GM13977 (cell line): Measurements from ENCODE around the gene PKN1.

Source experiments
- DNase-seq: peaks from one replicate; pipeline ENCODE4 v3.0.0; 2012; ENCODE audit warnings: low spot score
- in situ Hi-C: fragments of 300-500 bp; cut with MboI; formaldehyde crosslinking; loops from one replicate; pipeline ENCODE4 v1.12.0; 2022; ENCODE audit warnings: low sequenced_read_pairs, low pct_unique_long_range_greater_than_20kb, mixed read lengths, inconsistent platforms; ENCODE audit not compliant: unreplicated experiment
- TF ChIP-seq, protein P1 (sequence below): IDR thresholded peaks from 2 replicates; pipeline ENCODE4 v1.5.1; 2012; ENCODE audit warnings: mild to moderate bottlenecking, control low read depth; ENCODE audit not compliant: insufficient read depth; ENCODE audit errors: extremely low read depth, missing control alignments

PKN1 gene

GRCh38 chr19:14433554-14434501 is 722 bp downstream of the PKN1 start:
- no peak for DNase-seq
- in situ Hi-C loops, result no loop called here

DNA sequence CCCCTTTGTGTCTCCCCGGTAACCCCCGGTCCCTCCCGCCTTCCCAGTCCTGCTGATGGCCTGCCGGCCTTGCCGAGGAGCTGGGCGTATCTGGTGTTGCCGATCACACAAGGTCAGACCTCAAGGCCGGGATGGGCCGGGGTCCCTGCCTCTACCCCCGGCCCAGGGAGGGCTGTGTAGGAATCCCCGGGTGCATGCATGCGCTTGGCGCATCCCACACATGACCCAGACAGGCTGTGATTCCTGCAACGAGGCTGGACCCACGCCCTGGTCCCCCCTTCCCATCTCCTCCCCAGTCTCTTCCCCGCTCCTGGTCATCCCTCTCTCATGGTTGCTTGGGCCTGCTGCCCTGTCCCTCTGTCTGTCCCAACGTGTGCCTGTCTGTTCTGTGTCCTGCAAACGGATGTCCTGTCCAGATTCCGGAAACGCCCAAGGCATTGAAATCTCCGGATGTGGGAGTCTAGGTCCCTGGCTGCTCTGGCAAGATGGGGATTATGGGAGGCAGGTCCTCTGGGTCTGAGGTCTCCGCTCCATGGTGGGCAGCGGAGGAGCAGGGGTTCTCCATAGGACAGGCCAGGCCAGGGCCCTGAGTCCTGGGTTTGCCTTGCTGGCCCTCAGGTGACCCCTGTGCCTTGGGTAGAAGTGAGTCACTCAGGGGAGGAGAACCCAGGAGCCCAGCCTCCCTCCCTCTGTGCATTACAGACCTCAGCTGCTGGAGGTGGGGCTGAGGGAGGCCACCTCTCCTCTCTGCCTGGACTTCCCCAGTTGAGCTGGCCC is 1.6 kb downstream of the PKN1 start:
- TF ChIP-seq, protein P1, sequence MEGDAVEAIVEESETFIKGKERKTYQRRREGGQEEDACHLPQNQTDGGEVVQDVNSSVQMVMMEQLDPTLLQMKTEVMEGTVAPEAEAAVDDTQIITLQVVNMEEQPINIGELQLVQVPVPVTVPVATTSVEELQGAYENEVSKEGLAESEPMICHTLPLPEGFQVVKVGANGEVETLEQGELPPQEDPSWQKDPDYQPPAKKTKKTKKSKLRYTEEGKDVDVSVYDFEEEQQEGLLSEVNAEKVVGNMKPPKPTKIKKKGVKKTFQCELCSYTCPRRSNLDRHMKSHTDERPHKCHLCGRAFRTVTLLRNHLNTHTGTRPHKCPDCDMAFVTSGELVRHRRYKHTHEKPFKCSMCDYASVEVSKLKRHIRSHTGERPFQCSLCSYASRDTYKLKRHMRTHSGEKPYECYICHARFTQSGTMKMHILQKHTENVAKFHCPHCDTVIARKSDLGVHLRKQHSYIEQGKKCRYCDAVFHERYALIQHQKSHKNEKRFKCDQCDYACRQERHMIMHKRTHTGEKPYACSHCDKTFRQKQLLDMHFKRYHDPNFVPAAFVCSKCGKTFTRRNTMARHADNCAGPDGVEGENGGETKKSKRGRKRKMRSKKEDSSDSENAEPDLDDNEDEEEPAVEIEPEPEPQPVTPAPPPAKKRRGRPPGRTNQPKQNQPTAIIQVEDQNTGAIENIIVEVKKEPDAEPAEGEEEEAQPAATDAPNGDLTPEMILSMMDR, result no peak
- in situ Hi-C loops, result no loop called here
- no peak for DNase-seq

More at GRCh38 chr19:14433554-14434501, 722 bp downstream of the PKN1 start:
- TF ChIP-seq, protein P1, result no peak

DNA sequence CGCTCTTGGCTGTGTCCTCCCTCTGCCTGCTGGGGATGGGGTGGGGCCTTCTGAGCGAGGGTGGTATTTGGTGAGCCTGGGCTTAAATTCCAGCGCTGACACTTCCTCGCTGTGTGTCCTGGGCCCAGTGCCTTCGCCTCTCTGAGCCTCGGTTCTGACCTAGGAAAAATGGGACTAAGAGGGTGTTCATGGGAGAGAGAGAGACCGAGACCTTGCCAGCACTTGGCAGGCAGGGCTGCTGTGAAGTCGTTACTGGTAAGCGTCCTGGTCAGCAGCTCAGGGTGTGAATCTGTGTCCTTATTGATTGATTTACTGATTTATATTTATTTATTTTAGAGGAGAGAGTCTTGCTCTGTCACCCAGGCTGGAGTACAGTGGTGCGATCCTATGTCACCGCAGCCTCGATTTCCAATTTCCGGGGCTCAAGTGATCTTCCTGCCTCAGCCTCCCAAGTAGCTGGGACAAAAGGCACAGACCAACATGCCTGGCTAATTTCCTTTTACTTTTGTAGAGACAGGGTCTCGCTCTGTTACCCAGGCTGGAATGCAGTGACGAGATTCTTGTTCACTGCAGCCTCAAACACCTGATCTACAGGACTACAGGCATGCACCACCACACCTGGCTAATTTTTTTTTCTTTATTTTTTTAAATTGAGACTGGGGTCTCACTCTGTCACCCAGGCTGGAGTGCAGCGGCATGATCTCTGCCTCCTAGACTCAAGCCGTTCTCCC is 2.4 kb downstream of the PKN1 start:
- TF ChIP-seq, protein P1, result no peak
- in situ Hi-C loops, result no loop called here
- DNase-seq, result no peak

DNA sequence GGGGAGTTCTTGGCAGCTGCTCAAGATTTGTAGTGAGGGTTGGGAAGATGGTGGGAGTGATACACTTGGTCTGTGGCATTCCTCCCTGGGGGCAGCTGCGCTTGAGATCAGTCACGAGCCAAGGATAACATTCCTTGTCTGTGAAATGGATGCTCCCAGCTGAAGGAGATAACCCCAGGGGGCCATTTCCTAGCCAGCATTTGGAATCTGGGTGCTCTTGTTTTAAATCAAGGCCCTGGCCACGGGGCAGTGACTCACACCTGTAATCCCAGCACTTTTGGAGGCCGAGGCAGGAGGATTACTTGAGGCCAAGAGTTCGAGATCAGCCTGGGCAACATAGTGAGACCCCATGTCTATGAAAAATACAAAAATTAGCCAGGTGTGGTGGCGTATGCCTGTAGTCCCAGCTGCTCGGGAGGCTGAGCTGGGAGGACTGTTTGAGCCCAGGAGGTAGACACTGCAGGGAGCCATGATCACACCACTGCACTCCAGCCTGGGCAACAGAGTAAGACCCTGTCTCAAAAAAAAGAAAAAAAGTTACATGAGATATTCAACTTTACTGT is 4.6 kb downstream of the PKN1 start:
- TF ChIP-seq, protein P1, result no peak
- no peak for DNase-seq
- in situ Hi-C loops, result no loop called here

- TF ChIP-seq, protein P1, result no peak
- DNase-seq, result no peak
- in situ Hi-C loops, result no loop called here
Observed at GRCh38 chr19:14439014-14439413, 5.9 kb downstream of the PKN1 start.

DNA sequence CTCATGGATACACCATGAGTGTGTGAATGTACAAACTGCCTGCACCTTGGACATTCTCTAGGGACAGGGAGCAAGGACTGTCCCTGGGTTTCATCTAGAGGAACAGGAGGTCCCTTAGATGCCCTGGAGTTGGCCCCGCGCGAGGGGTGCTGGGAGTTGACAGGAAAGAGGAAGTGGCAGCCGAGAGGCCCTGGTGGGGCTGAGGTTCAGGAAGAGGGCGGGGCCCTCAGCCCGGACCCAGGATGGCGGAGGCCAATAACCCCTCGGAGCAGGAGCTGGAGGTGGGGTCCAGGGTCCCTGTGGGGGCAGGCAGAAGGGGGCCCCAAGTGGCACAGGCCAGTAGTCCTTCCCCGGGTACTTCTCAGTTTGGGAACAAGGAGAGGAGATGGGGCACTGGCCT is 6.9 kb downstream of the PKN1 start:
- in situ Hi-C loops, result no loop called here
- DNase-seq, result peak; percentile 87
- TF ChIP-seq, protein P1, result no peak
